ENCODE data around the gene BICD1.
"Not testable (repeated sequence)": the region's sequence is repeated elsewhere in the genome, so short reads cannot be mapped to it uniquely, and the experiment has no call there.

Gene BICD1

DNA sequence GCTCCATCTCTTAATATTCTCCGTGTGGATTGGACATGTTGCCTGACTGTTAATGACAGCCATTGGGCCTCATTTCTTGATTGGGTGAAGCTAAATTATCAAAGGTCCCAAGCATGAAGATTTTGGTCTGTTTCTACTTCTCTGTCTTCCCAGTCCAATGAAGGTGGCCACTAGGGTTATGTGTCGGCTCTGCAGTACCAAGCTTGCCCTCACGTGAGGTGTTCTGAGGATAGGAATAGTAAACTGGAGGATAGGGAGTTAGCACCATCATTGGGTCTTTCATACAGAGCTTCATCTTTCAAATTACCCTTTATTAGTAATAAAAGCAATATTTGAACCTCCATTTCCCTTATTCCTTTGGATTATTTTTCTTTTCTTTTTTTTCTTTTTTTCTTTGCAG is 21.9 kb upstream of the BICD1 start:
- Histone ChIP-seq H3K9ac (ENCODE audit: insufficient read length, low read depth) (no peak overlapping the region), H3K9me3 (ENCODE audit: insufficient read depth, low read length) (peaks cover 8% of the 10 kb centered on the region; the same call in 1 of the 2 replicates), H3K27me3 (ENCODE audit: insufficient read depth, insufficient read length) (no peaks in the 10 kb centered on the region), H3K4me3 (ENCODE audit: insufficient read length, low read depth) (no peak overlapping the region), H3K4me1 (ENCODE audit: insufficient read depth, insufficient read length) (peaks cover 6% of the 10 kb centered on the region), H3K36me3 (ENCODE audit: insufficient read depth, insufficient read length, low read length) (no peaks in the 10 kb centered on the region)
- no peak for DNase-seq (ENCODE audit: low read depth, low spot score)
- TF ChIP-seq YY1 (IDR thresholded peaks at IDR 0.05; ENCODE audit: insufficient read depth, insufficient read length) (no peak), SUZ12 (IDR thresholded peaks at IDR 0.05; ENCODE audit: extremely low read depth, insufficient read depth, insufficient read length) (no peak), ZNF274 (IDR thresholded peaks at IDR 0.05; ENCODE audit: low read depth, low read length) (no peak)

DNA sequence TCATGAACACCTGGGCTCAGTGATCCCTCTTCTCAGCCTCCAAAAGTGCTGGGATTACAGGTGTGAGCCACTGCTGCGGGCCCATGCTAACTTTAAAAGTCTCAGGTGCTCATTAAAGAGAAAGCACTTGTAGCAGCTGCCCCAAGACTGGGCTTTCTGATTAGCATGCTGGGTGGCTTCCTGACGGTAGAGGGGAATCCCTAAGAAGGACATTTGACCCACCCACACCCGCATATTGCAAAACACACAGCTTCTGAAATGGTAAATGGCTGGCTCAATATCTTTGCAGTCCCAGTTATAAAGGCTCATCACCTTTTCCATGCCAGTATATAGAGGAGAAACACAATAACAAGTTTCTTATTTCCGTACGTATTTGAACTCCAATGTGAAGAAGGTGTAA is 19.3 kb upstream of the BICD1 start:
- TF ChIP-seq ZNF274 (IDR thresholded peaks at IDR 0.05; ENCODE audit: low read depth, low read length) (no peak), YY1 (IDR thresholded peaks at IDR 0.05; ENCODE audit: insufficient read depth, insufficient read length) (no peak), SUZ12 (IDR thresholded peaks at IDR 0.05; ENCODE audit: extremely low read depth, insufficient read depth, insufficient read length) (no peak)
- no peak overlapping the region for H3K4me3 ChIP-seq (ENCODE audit: insufficient read length, low read depth)
- no peak overlapping the region for H3K9ac ChIP-seq (ENCODE audit: insufficient read length, low read depth)
- H3K9me3 ChIP-seq (ENCODE audit: insufficient read depth, low read length) = peaks cover 8% of the 10 kb centered on the region; the same call in 1 of the 2 replicates
- H3K36me3 ChIP-seq (ENCODE audit: insufficient read depth, insufficient read length, low read length) = no peaks in the 10 kb centered on the region
- H3K4me1 ChIP-seq (ENCODE audit: insufficient read depth, insufficient read length) = peaks cover 8% of the 10 kb centered on the region
- no peak for DNase-seq (ENCODE audit: low read depth, low spot score)
- H3K27me3 ChIP-seq (ENCODE audit: insufficient read depth, insufficient read length) = no peaks in the 10 kb centered on the region

DNA sequence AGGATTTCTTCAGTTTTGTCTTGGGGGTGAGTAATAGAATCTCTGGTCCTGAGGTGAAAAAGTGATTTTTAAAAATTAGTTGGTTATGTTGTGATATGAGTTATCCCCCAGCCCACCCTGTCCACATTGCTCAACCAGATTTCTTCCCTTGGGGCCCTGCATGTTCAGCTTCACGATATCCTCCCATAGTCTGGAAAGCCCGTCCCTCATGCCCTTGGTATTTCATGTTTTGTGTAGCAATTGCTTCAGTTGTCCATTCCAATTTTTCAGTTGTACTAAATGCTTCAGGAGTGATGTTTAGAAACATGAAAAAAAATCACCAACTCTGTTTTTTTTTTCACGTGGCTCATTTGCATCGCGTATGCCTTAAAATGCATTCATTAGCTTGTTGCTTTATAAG is 17.5 kb upstream of the BICD1 start:
- no peaks in the 10 kb centered on the region for H3K36me3 ChIP-seq (ENCODE audit: insufficient read depth, insufficient read length, low read length)
- no peak for TF ChIP-seq SUZ12 (IDR thresholded peaks at IDR 0.05; ENCODE audit: extremely low read depth, insufficient read depth, insufficient read length)
- TF ChIP-seq YY1 (IDR thresholded peaks at IDR 0.05; ENCODE audit: insufficient read depth, insufficient read length) = no peak
- no peak for TF ChIP-seq ZNF274 (IDR thresholded peaks at IDR 0.05; ENCODE audit: low read depth, low read length)
- no peak overlapping the region for H3K4me3 ChIP-seq (ENCODE audit: insufficient read length, low read depth)
- H3K27me3 ChIP-seq (ENCODE audit: insufficient read depth, insufficient read length) = no peaks in the 10 kb centered on the region
- DNase-seq (ENCODE audit: low read depth, low spot score) = no peak
- H3K9ac ChIP-seq (ENCODE audit: insufficient read length, low read depth) = no peak overlapping the region
- peaks cover 3% of the 10 kb centered on the region; the same call in 1 of the 2 replicates for H3K9me3 ChIP-seq (ENCODE audit: insufficient read depth, low read length)
- peaks cover 8% of the 10 kb centered on the region for H3K4me1 ChIP-seq (ENCODE audit: insufficient read depth, insufficient read length)

DNA sequence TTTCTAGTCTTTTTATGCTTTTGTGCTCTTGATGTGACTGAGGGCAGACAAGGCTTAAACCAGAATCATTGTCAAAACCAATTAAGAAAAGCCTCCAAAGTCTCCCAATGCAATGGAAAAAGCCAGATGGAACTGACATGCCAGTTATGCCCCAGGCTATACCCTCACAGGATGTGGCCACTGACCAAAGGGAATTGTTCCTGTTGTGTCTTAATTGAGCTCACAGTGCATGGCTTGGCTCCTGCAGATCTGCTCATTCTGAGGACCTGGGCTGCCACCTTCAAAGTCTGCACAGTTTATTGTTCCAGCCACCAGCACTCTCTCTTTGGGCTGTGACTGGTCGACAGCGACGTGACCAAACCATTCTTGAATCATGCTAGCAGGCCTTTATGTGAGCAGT is 17.1 kb upstream of the BICD1 start:
- Histone ChIP-seq H3K9me3 (ENCODE audit: insufficient read depth, low read length) (no peaks in the 10 kb centered on the region), H3K4me3 (ENCODE audit: insufficient read length, low read depth) (no peak overlapping the region), H3K36me3 (ENCODE audit: insufficient read depth, insufficient read length, low read length) (no peaks in the 10 kb centered on the region), H3K4me1 (ENCODE audit: insufficient read depth, insufficient read length) (peaks cover 4% of the 10 kb centered on the region), H3K9ac (ENCODE audit: insufficient read length, low read depth) (no peak overlapping the region), H3K27me3 (ENCODE audit: insufficient read depth, insufficient read length) (no peaks in the 10 kb centered on the region)
- TF ChIP-seq ZNF274 (IDR thresholded peaks at IDR 0.05; ENCODE audit: low read depth, low read length) (no peak), SUZ12 (IDR thresholded peaks at IDR 0.05; ENCODE audit: extremely low read depth, insufficient read depth, insufficient read length) (no peak), YY1 (IDR thresholded peaks at IDR 0.05; ENCODE audit: insufficient read depth, insufficient read length) (no peak)
- peak; percentile 70 for DNase-seq (ENCODE audit: low read depth, low spot score)

DNA sequence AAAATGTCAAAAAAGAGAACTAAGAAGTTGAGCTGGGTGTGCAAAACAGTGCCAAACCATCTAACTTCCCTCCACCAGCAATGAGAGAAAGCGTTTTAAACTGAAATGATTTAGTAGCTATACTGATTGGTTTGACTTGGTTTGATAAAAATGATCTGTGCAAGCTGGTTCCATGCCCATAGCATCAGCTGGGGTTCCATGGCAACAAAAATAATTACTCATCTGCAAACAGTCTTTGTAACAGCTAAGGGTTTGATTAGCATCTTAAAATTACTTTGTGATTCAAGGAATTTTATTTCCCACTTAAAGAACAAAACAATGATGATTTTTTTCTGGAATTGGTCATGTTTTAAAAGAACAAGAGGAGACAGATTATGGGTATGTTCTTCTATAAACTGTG is 15.0 kb upstream of the BICD1 start:
- H3K36me3 ChIP-seq (ENCODE audit: insufficient read depth, insufficient read length, low read length) = no peaks in the 10 kb centered on the region
- no peak for DNase-seq (ENCODE audit: low read depth, low spot score)
- TF ChIP-seq YY1 (IDR thresholded peaks at IDR 0.05; ENCODE audit: insufficient read depth, insufficient read length) = no peak
- H3K27me3 ChIP-seq (ENCODE audit: insufficient read depth, insufficient read length) = no peaks in the 10 kb centered on the region
- H3K4me3 ChIP-seq (ENCODE audit: insufficient read length, low read depth) = no peak overlapping the region
- H3K9me3 ChIP-seq (ENCODE audit: insufficient read depth, low read length) = no peaks in the 10 kb centered on the region
- no peak overlapping the region for H3K9ac ChIP-seq (ENCODE audit: insufficient read length, low read depth)
- peaks cover 4% of the 10 kb centered on the region for H3K4me1 ChIP-seq (ENCODE audit: insufficient read depth, insufficient read length)

DNA sequence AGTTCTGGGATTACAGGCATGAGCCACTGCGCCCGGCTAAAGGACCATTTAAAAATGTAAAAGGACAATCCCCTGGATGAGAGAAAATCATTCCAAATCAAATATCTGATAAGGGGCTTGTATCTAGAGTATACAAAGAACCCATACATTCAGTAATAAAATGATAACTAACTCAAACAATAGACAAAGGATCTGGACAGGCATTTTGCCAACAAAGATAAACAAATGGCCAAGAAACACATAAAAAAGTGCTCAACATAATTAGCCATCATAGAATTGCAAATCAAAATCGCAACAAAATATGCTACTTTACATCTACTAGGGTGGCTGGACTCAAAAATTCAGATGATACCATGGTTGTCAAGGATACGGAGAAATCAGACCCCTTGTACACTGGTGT is 8.5 kb upstream of the BICD1 start:
- H3K4me3 ChIP-seq (ENCODE audit: insufficient read length, low read depth) = no peak overlapping the region
- H3K27me3 ChIP-seq (ENCODE audit: insufficient read depth, insufficient read length) = no peaks in the 10 kb centered on the region
- DNase-seq (ENCODE audit: low read depth, low spot score) = no peak
- no peaks in the 10 kb centered on the region for H3K9me3 ChIP-seq (ENCODE audit: insufficient read depth, low read length)
- no peak for TF ChIP-seq SUZ12 (IDR thresholded peaks at IDR 0.05; ENCODE audit: extremely low read depth, insufficient read depth, insufficient read length)
- no peak for TF ChIP-seq ZNF274 (IDR thresholded peaks at IDR 0.05; ENCODE audit: low read depth, low read length)
- TF ChIP-seq YY1 (IDR thresholded peaks at IDR 0.05; ENCODE audit: insufficient read depth, insufficient read length) = no peak
- no peaks in the 10 kb centered on the region for H3K4me1 ChIP-seq (ENCODE audit: insufficient read depth, insufficient read length)
- H3K9ac ChIP-seq (ENCODE audit: insufficient read length, low read depth) = no peak overlapping the region
- no peaks in the 10 kb centered on the region for H3K36me3 ChIP-seq (ENCODE audit: insufficient read depth, insufficient read length, low read length)

DNA sequence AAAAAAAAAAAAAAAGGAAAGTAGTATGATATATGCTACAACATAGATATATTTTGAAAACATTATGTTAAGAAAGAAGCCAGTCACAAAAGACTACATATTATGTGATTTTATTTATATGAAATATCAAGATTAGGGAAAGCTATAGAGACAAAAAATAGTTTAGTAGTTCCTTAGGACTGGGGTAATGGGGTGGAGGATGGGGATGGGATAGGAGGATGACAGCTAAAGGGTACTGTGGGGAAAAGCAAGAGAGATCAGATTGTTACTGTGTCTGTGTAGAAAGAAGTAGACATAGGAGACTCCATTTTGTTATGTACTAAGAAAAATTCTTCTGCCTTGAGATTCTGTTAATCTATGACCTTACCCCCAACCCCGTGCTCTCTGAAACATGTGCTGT is 7.4 kb upstream of the BICD1 start:
- not testable (repeated sequence) for H3K4me3 ChIP-seq (ENCODE audit: insufficient read length, low read depth); H3K9me3 ChIP-seq (ENCODE audit: insufficient read depth, low read length); DNase-seq (ENCODE audit: low read depth, low spot score); H3K4me1 ChIP-seq (ENCODE audit: insufficient read depth, insufficient read length); H3K27me3 ChIP-seq (ENCODE audit: insufficient read depth, insufficient read length); H3K36me3 ChIP-seq (ENCODE audit: insufficient read depth, insufficient read length, low read length); H3K9ac ChIP-seq (ENCODE audit: insufficient read length, low read depth)

DNA sequence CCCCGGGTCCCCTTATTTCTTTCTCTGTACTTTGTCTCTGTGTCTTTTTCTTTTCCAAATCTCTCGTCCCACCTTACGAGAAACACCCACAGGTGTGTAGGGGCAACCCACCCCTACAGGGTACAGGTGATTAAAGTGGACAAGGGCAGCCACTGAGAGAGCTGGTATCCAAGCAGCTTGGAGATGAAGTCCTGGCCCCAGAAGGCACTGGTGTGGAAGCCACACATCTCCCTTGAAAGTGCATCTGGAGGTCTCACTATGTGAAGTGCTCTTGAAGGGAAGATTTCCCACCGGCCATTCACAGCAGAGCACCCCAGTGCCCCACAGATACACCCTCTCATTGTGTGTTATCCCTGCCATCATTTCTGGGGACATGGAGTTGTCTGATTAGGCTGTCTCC is 6.3 kb upstream of the BICD1 start:
- Histone ChIP-seq H3K9me3 (ENCODE audit: insufficient read depth, low read length) (no peaks in the 10 kb centered on the region), H3K4me3 (ENCODE audit: insufficient read length, low read depth) (no peak overlapping the region), H3K27me3 (ENCODE audit: insufficient read depth, insufficient read length) (no peaks in the 10 kb centered on the region), H3K36me3 (ENCODE audit: insufficient read depth, insufficient read length, low read length) (no peaks in the 10 kb centered on the region), H3K4me1 (ENCODE audit: insufficient read depth, insufficient read length) (no peaks in the 10 kb centered on the region), H3K9ac (ENCODE audit: insufficient read length, low read depth) (no peak overlapping the region)
- TF ChIP-seq YY1 (IDR thresholded peaks at IDR 0.05; ENCODE audit: insufficient read depth, insufficient read length) = no peak
- TF ChIP-seq ZNF274 (IDR thresholded peaks at IDR 0.05; ENCODE audit: low read depth, low read length) = no peak
- TF ChIP-seq SUZ12 (IDR thresholded peaks at IDR 0.05; ENCODE audit: extremely low read depth, insufficient read depth, insufficient read length) = no peak
- DNase-seq (ENCODE audit: low read depth, low spot score) = no peak

Measured in NT2/D1 (cell line).